Thyroid gland (tissue), 4 donors: ENCODE measurements around the gene AGR3. TPM values are rescaled to one million over a fixed set of nuclear protein-coding genes. Genes with fewer than 3 reads are reported as not detected.

Source experiments
- DNase-seq, 2 donors: peaks; one replicate each; pipeline ENCODE4 v3.0.0-alpha.2; 2019
- H3K27ac ChIP-seq, 3 donors: fragments of 200-600 bp; sonication (generic); 1 replicate in 2 of 3; 2 replicates in 1 of 3; pipeline ENCODE4 v1.5.1; 2016 to 2019; ENCODE audit warnings: mild to moderate bottlenecking in 1 of 3, moderate library complexity in 1 of 3
- H3K27me3 ChIP-seq: fragments of 200-600 bp; sonication (generic); one replicate; pipeline ENCODE4 v1.5.1; 2019
- H3K36me3 ChIP-seq, 2 donors: fragments of 200-600 bp; sonication (generic); one replicate each; pipeline ENCODE4 v1.5.1; 2016 to 2019
- H3K4me1 ChIP-seq, 2 donors: fragments of 200-600 bp; sonication (generic); one replicate each; pipeline ENCODE4 v1.5.1; 2017 to 2019
- H3K4me3 ChIP-seq, 3 donors: fragments of 200-600 bp; sonication (generic); replicated peaks in 1 of 3; 1 replicate in 2 of 3; 2 replicates in 1 of 3; pipeline ENCODE4 v1.5.1; 2016; ENCODE audit warnings: mild to moderate bottlenecking in 1 of 3
- H3K9me3 ChIP-seq: fragments of 200-600 bp; sonication (generic); one replicate; pipeline ENCODE4 v1.5.1; 2017
- CTCF ChIP-seq, 6 experiments: fragments of 200-600 bp in 3 of 6; fragments of 450-650 bp in 3 of 6; sonication (generic) in 3 of 6; IDR thresholded peaks; one replicate each; pipeline ENCODE4 v1.5.1; 2016 to 2019; ENCODE audit warnings: antibody characterized with exemption in 6 of 6, mild to moderate bottlenecking in 2 of 6, inconsistent platforms in 1 of 6, moderate library complexity in 1 of 6
- POLR2A ChIP-seq, 2 donors: fragments of 450-650 bp; IDR thresholded peaks; one replicate each; pipeline ENCODE4 v1.6.1; 2017; ENCODE audit warnings: antibody characterized with exemption in 2 of 2, mild to moderate bottlenecking in 2 of 2, moderate library complexity in 1 of 2
- WGBS, 2 donors: methylation state at CpG; one replicate each; pipeline ENCODE4 v1.1.5; 2017; 5-methylcytosine and 5-hydroxymethylcytosine counted together
- intact Hi-C: fragments of 100-400 bp; cut with DNase I; formaldehyde crosslinking; loops from one replicate; pipeline ENCODE4 v1.15.1; 2023
- total RNA-seq, 4 donors: library from RNA; depleted of rRNA; stranded (reverse); fragments of >200 nt; gene quantifications; one replicate each; pipeline ENCODE4 v1.2.3, GENCODE V29; 2016

Gene AGR3
- total RNA-seq, 4 donors from 2014 or later: 1.9 to 7.5 TPM; not detected in 2

GRCh38 chr7:16889305-16889704, 7.5 kb upstream of the AGR3 start:
- WGBS, 2 donors: 85% methylated on average over 5 of the region's 5 CpGs
- Histone ChIP-seq H3K27me3 (no peaks in the 10 kb centered on the region), H3K27ac (no peak overlapping the region), H3K36me3 (no peaks in the 10 kb centered on the region), H3K9me3 (no peaks in the 10 kb centered on the region), H3K4me3 (no peak overlapping the region), H3K4me1 (no peaks in the 10 kb centered on the region)
- intact Hi-C loops: no loop called here
- no peak for TF ChIP-seq POLR2A (IDR thresholded peaks at IDR 0.05)
- TF ChIP-seq CTCF (IDR thresholded peaks at IDR 0.05): no peak
- DNase-seq: no peak

DNA sequence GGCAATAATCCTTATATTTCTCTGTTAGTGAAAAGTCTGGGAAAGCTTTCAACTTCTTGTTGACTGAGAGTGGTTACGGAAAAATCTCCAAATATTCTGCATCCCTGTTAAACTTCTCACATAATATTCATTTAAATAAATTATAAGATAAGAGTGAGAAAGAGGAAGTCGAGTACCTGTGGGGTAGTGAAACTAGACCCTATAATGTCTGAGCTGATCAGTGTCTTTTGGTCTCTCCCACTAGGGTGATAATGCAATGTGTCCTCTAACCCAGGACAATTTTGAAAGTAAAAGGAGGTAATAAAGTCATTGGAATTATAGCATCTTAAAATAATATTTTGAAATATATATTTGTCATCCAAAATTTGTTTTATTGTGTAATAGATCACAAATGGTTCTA, 2.1 kb upstream of the AGR3 start:
- no peaks in the 10 kb centered on the region for H3K27me3 ChIP-seq
- no peaks in the 10 kb centered on the region for H3K36me3 ChIP-seq
- H3K4me3 ChIP-seq: no peak overlapping the region
- no peaks in the 10 kb centered on the region for H3K9me3 ChIP-seq
- TF ChIP-seq POLR2A (IDR thresholded peaks at IDR 0.05) (no peak), CTCF (IDR thresholded peaks at IDR 0.05) (no peak)
- 75 to 85% methylated on average over 2 of the region's 2 CpGs for WGBS, 2 donors
- H3K27ac ChIP-seq: no peak overlapping the region
- DNase-seq: no peak
- intact Hi-C loops: no loop called here
- H3K4me1 ChIP-seq: peaks cover 0 to 5% of the 10 kb centered on the region in 2 donors

- Histone ChIP-seq H3K27me3 (no peaks in the 10 kb centered on the region), H3K4me1 (peaks cover 0 to 5% of the 10 kb centered on the region in 2 donors), H3K9me3 (no peaks in the 10 kb centered on the region), H3K4me3 (no peak overlapping the region), H3K36me3 (no peaks in the 10 kb centered on the region), H3K27ac (peak overlapping the region in 1 of 3 donors; percentile 9)
- no peak for DNase-seq
- TF ChIP-seq POLR2A (IDR thresholded peaks at IDR 0.05) (no peak), CTCF (IDR thresholded peaks at IDR 0.05) (no peak)
- WGBS, 2 donors: 83 to 90% methylated on average over 1 of the region's 1 CpG
- intact Hi-C loops: no loop called here
These were observed 1.2 kb downstream of the AGR3 start for GRCh38 chr7:16880554-16880953.

GRCh38 chr7:16879181-16879580, 2.6 kb downstream of the AGR3 start:
- Histone ChIP-seq H3K27ac (no peak overlapping the region), H3K27me3 (no peaks in the 10 kb centered on the region), H3K36me3 (no peaks in the 10 kb centered on the region), H3K4me3 (no peak overlapping the region), H3K4me1 (peaks cover 0 to 5% of the 10 kb centered on the region in 2 donors), H3K9me3 (no peaks in the 10 kb centered on the region)
- 97 to 98% methylated on average over 1 of the region's 1 CpG for WGBS, 2 donors
- TF ChIP-seq POLR2A (IDR thresholded peaks at IDR 0.05) (no peak), CTCF (IDR thresholded peaks at IDR 0.05) (no peak)
- intact Hi-C loops: no loop called here
- no peak for DNase-seq

- Histone ChIP-seq H3K27me3 (no peaks in the 10 kb centered on the region), H3K4me1 (no peaks in the 10 kb centered on the region), H3K4me3 (no peak overlapping the region), H3K36me3 (no peaks in the 10 kb centered on the region), H3K27ac (no peak overlapping the region), H3K9me3 (no peaks in the 10 kb centered on the region)
- intact Hi-C loops: no loop called here
- DNase-seq: no peak
- WGBS, 2 donors: 81 to 92% methylated on average over 1 of the region's 1 CpG
- TF ChIP-seq POLR2A (IDR thresholded peaks at IDR 0.05) (no peak), CTCF (IDR thresholded peaks at IDR 0.05) (no peak)
These were observed 5.9 kb downstream of the AGR3 start for GRCh38 chr7:16875861-16876260.
